HEK293 (cell line): Measurements from ENCODE around the gene SNTG2.

ENCODE experiments used
- CTCF ChIA-PET: fragments of 350-600 bp; formaldehyde crosslinking; extraction: SDS; loops from one replicate; lab custom pipeline; 2021; ENCODE audit warnings: antibody characterized with exemption; lab: Yijun Ruan, JAX
- POLR2A ChIA-PET: fragments of 300-600 bp; formaldehyde crosslinking; extraction: SDS; loops from one replicate; lab custom pipeline; 2020; ENCODE audit warnings: antibody characterized with exemption, inconsistent platforms; lab: Yijun Ruan, JAX
- H3K27ac ChIP-seq: fragments of 200-500 bp; sonication (Bioruptor generic); 2 replicates; pipeline ENCODE4 v1.5.1; 2014; ENCODE audit warnings: low read depth, low read length, control low read depth, inconsistent platforms; ENCODE audit errors: extremely low read depth
- H3K36me3 ChIP-seq, 2 experiments: fragments of 200-500 bp in 1 of 2; sonication (Bioruptor generic) in 1 of 2; 1 replicate in 1 of 2; 2 replicates in 1 of 2; pipeline ENCODE4 v1.5.1; 2014 to 2017; ENCODE audit warnings: inconsistent platforms in 2 of 2, low read length in 2 of 2; ENCODE audit not compliant: control insufficient read depth in 2 of 2, insufficient read depth in 1 of 2
- H3K4me1 ChIP-seq: fragments of 200-500 bp; sonication (Bioruptor generic); 2 replicates; pipeline ENCODE4 v1.5.1; 2014; ENCODE audit warnings: mild to moderate bottlenecking, low read length, inconsistent platforms; ENCODE audit not compliant: control insufficient read depth, insufficient read depth
- H3K4me3 ChIP-seq: 2 replicates; pipeline ENCODE4 v1.5.1; 2011; ENCODE audit warnings: low read depth, mild to moderate bottlenecking, control low read depth, low read length, moderate library complexity
- H3K9me3 ChIP-seq: fragments of 200-500 bp; sonication (Bioruptor generic); 2 replicates; pipeline ENCODE4 v1.5.1; 2014; ENCODE audit warnings: low read depth, low read length, inconsistent platforms; ENCODE audit not compliant: control insufficient read depth, insufficient read depth
- HOXA7 ChIP-seq: sonication (generic); formaldehyde crosslinking; IDR thresholded peaks from 2 replicates; pipeline ENCODE4 v1.8.1; 2022; ENCODE audit warnings: missing genetic modification reagents, borderline replicate concordance
- KLF1 ChIP-seq: fragments of 450-650 bp; formaldehyde crosslinking; IDR thresholded peaks from 2 replicates; pipeline ENCODE4 v1.5.1; 2016; ENCODE audit warnings: missing biosample characterization, missing genetic modification characterization
- MEIS1 ChIP-seq: sonication (generic); formaldehyde crosslinking; IDR thresholded peaks from 2 replicates; pipeline ENCODE4 v1.8.1; 2022; ENCODE audit warnings: missing genetic modification reagents, mild to moderate bottlenecking, borderline replicate concordance
- PRDM1 ChIP-seq: fragments of 450-650 bp; formaldehyde crosslinking; IDR thresholded peaks from 2 replicates; pipeline ENCODE4; 2016; ENCODE audit warnings: missing biosample characterization, missing genetic modification characterization
- PRDM4 ChIP-seq: fragments of 450-650 bp; formaldehyde crosslinking; IDR thresholded peaks from 2 replicates; pipeline ENCODE4 v1.5.1; 2017; ENCODE audit warnings: missing biosample characterization, missing genetic modification characterization
- YY2 ChIP-seq: fragments of 450-650 bp; formaldehyde crosslinking; IDR thresholded peaks from 2 replicates; pipeline ENCODE4 v1.5.1; 2016; ENCODE audit warnings: missing biosample characterization, missing genetic modification characterization
- ZBTB21 ChIP-seq: fragments of 450-650 bp; formaldehyde crosslinking; IDR thresholded peaks from 2 replicates; pipeline ENCODE4 v1.5.1; 2017; ENCODE audit warnings: missing biosample characterization, missing genetic modification characterization
- ZNF157 ChIP-seq: fragments of 450-650 bp; formaldehyde crosslinking; IDR thresholded peaks from 2 replicates; pipeline ENCODE4 v1.5.1; 2016; ENCODE audit warnings: missing biosample characterization, missing genetic modification characterization
- ZNF214 ChIP-seq: fragments of 450-650 bp; formaldehyde crosslinking; IDR thresholded peaks from 2 replicates; pipeline ENCODE4 v1.5.1; 2017; ENCODE audit warnings: missing biosample characterization, mild to moderate bottlenecking, missing genetic modification characterization, borderline replicate concordance
- ZNF223 ChIP-seq: fragments of 450-650 bp; formaldehyde crosslinking; IDR thresholded peaks from 2 replicates; pipeline ENCODE4 v1.5.1; 2016; ENCODE audit warnings: missing biosample characterization, missing genetic modification characterization
- ZNF23 ChIP-seq: fragments of 450-650 bp; formaldehyde crosslinking; IDR thresholded peaks from 2 replicates; pipeline ENCODE4 v1.5.1; 2016; ENCODE audit warnings: missing biosample characterization, missing genetic modification characterization, borderline replicate concordance
- ZNF280C ChIP-seq: fragments of 450-650 bp; formaldehyde crosslinking; IDR thresholded peaks from 2 replicates; pipeline ENCODE4 v1.5.1; 2016; ENCODE audit warnings: missing biosample characterization, missing genetic modification characterization
- ZNF350 ChIP-seq: fragments of 450-650 bp; formaldehyde crosslinking; IDR thresholded peaks from 2 replicates; pipeline ENCODE4 v1.5.0; 2017; ENCODE audit warnings: missing biosample characterization, mild to moderate bottlenecking, missing genetic modification characterization
- ZNF558 ChIP-seq: fragments of 450-650 bp; formaldehyde crosslinking; IDR thresholded peaks from 2 replicates; pipeline ENCODE4 v1.5.1; 2016; ENCODE audit warnings: missing biosample characterization, missing genetic modification characterization
- ZNF610 ChIP-seq: fragments of 450-650 bp; formaldehyde crosslinking; IDR thresholded peaks from 2 replicates; pipeline ENCODE4 v1.5.1; 2016; ENCODE audit warnings: missing biosample characterization, missing genetic modification characterization, borderline replicate concordance
- ZNF670 ChIP-seq: fragments of 450-650 bp; formaldehyde crosslinking; IDR thresholded peaks from 2 replicates; pipeline ENCODE4 v1.5.1; 2016; ENCODE audit warnings: missing biosample characterization, missing genetic modification characterization, low read depth
- ZNF747 ChIP-seq: fragments of 450-650 bp; formaldehyde crosslinking; IDR thresholded peaks from 2 replicates; pipeline ENCODE4 v1.5.1; 2016; ENCODE audit warnings: missing biosample characterization, missing genetic modification characterization
- ZSCAN16 ChIP-seq: fragments of 450-650 bp; formaldehyde crosslinking; IDR thresholded peaks from 2 replicates; pipeline ENCODE4 v1.5.1; 2016; ENCODE audit warnings: missing biosample characterization, missing genetic modification characterization
- TF ChIP-seq, protein P1 (sequence below): fragments of 450-650 bp; formaldehyde crosslinking; IDR thresholded peaks from 2 replicates; pipeline ENCODE4 v1.5.1; 2016; ENCODE audit warnings: missing biosample characterization, missing genetic modification characterization, low read depth
- TF ChIP-seq, protein P2 (sequence below): fragments of 450-650 bp; formaldehyde crosslinking; IDR thresholded peaks from 2 replicates; pipeline ENCODE4 v1.5.1; 2016; ENCODE audit warnings: missing biosample characterization, missing genetic modification characterization, borderline replicate concordance

The SNTG2 gene

DNA sequence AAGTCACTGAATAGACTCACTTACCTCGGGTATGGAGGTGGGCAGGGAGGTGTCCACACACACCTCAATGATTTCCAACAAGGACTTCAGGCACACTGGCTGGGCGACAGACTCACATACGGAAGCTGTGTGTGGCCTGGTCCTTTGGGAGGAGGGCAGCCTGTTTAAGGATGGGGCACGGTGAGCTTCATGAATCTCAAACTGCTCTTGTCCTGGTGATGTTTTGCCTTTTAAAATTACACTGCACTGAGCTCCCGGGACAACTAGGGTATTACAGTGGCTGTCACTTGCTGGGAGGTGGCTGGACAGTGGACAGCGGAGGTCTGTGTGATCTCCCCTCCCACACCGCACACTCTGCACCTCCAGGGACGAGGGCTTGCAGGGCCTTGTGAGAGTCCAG lies 211.6 kb downstream of the SNTG2 start (continued):
- TF ChIP-seq KLF1: no peak
- no peak for TF ChIP-seq ZSCAN16 (tag by site-specific recombination)
- TF ChIP-seq ZBTB21 (tag by site-specific recombination): no peak
- no peak for TF ChIP-seq ZNF747 (tag by site-specific recombination)
- TF ChIP-seq, protein P1, sequence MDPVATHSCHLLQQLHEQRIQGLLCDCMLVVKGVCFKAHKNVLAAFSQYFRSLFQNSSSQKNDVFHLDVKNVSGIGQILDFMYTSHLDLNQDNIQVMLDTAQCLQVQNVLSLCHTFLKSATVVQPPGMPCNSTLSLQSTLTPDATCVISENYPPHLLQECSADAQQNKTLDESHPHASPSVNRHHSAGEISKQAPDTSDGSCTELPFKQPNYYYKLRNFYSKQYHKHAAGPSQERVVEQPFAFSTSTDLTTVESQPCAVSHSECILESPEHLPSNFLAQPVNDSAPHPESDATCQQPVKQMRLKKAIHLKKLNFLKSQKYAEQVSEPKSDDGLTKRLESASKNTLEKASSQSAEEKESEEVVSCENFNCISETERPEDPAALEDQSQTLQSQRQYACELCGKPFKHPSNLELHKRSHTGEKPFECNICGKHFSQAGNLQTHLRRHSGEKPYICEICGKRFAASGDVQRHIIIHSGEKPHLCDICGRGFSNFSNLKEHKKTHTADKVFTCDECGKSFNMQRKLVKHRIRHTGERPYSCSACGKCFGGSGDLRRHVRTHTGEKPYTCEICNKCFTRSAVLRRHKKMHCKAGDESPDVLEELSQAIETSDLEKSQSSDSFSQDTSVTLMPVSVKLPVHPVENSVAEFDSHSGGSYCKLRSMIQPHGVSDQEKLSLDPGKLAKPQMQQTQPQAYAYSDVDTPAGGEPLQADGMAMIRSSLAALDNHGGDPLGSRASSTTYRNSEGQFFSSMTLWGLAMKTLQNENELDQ (tag by site-specific recombination): no peak
- TF ChIP-seq ZNF157 (tag by site-specific recombination): no peak

GRCh38 chr2:1162768-1163584 lies 212.3 kb downstream of the SNTG2 start:
- CTCF ChIA-PET: interaction anchor here (0.6 kb wide), 1 partner anchor 382 kb away, joined by 3 read pairs; no protein-coding TSS in a partner anchor
- Histone ChIP-seq H3K4me1 (no peaks in the 10 kb centered on the region), H3K9me3 (no peaks in the 10 kb centered on the region), H3K36me3 (no peaks in the 10 kb centered on the region), H3K4me3 (no peak overlapping the region), H3K27ac (no peak overlapping the region)
- POLR2A ChIA-PET: no interaction called here
- TF ChIP-seq ZNF280C (tag by site-specific recombination): no peak
- TF ChIP-seq PRDM1: no peak
- TF ChIP-seq PRDM4: no peak
- TF ChIP-seq ZNF350 (tag by site-specific recombination): no peak
- TF ChIP-seq ZNF214 (tag by site-specific recombination): no peak
- no peak for TF ChIP-seq ZNF558 (tag by site-specific recombination)
- TF ChIP-seq MEIS1: no peak
- no peak for TF ChIP-seq YY2 (tag by site-specific recombination)
- no peak for TF ChIP-seq ZNF670 (tag by site-specific recombination)
- no peak for TF ChIP-seq ZNF23 (tag by site-specific recombination)
- TF ChIP-seq ZNF610 (tag by site-specific recombination): no peak
- no peak for TF ChIP-seq HOXA7 (CRISPR knock-in tag)
- TF ChIP-seq, protein P2, sequence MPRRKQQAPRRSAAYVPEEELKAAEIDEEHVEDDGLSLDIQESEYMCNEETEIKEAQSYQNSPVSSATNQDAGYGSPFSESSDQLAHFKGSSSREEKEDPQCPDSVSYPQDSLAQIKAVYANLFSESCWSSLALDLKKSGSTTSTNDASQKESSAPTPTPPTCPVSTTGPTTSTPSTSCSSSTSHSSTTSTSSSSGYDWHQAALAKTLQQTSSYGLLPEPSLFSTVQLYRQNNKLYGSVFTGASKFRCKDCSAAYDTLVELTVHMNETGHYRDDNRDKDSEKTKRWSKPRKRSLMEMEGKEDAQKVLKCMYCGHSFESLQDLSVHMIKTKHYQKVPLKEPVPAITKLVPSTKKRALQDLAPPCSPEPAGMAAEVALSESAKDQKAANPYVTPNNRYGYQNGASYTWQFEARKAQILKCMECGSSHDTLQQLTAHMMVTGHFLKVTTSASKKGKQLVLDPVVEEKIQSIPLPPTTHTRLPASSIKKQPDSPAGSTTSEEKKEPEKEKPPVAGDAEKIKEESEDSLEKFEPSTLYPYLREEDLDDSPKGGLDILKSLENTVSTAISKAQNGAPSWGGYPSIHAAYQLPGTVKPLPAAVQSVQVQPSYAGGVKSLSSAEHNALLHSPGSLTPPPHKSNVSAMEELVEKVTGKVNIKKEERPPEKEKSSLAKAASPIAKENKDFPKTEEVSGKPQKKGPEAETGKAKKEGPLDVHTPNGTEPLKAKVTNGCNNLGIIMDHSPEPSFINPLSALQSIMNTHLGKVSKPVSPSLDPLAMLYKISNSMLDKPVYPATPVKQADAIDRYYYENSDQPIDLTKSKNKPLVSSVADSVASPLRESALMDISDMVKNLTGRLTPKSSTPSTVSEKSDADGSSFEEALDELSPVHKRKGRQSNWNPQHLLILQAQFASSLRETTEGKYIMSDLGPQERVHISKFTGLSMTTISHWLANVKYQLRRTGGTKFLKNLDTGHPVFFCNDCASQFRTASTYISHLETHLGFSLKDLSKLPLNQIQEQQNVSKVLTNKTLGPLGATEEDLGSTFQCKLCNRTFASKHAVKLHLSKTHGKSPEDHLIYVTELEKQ (tag by site-specific recombination): no peak
- no peak for TF ChIP-seq ZNF223 (tag by site-specific recombination)
